HG02798 (cell line): Measurements from ENCODE around the gene C3orf70.
"Not testable (repeated sequence)": the region's sequence is repeated elsewhere in the genome, so short reads cannot be mapped to it uniquely, and the experiment has no call there.

Experiments used
- ATAC-seq: cut with Tn5 transposase; IDR thresholded peaks from one replicate; pipeline ENCODE4 v1.9.1; 2021; ENCODE audit warnings: mild to moderate bottlenecking; ENCODE audit not compliant: unreplicated experiment, poor library complexity

C3orf70 gene

DNA sequence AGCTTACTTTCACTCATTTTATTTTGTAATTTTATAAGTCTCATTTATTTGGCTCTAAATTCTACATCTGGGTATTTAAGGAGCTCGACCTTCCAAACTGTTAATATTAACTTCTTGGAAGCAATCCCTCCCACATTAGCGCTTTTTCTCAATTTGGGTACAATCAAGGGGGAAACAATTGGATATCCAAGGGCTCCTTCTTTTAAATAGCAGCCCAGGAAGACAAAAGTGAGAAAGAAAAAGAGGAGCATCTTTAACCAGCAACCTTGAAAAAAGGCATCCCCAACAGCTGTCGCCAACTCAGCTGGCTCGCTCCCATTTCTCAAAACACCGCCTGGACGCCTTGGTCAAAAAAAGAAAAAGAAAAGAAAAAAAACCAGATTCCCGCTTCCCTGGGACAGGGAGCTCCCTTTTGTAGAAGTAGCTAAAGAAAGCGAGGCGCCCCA, 873 bp downstream of the C3orf70 start:
- ATAC-seq = no peak

GRCh38 chr3:185151101-185151963, 1.5 kb downstream of the C3orf70 start:
- ATAC-seq = no peak

GRCh38 chr3:185150561-185150960, 2.3 kb downstream of the C3orf70 start:
- no peak for ATAC-seq

- ATAC-seq = no peak
Measured at GRCh38 chr3:185149591-185149990, 3.3 kb downstream of the C3orf70 start.

DNA sequence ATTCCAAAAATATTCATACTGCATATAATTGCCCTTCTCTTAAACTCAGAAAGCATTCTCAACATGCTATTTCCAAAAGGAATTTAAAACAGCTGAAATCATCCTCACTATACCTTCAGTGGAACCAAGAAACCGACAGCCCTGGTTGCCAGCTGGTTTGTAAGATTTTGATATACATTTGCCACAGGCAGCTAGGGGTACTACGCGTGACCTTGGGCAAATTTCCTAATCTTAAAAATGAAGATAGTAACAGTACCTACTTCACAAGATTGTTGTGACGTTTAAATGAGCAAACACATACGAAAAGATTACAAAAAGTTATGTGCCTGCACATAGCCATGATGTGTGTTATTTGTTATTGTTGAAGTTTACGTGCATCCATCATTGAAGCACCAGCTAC, 7.3 kb downstream of the C3orf70 start:
- no peak for ATAC-seq

- no peak for ATAC-seq
Measured at GRCh38 chr3:185144784-185145183, 8.1 kb downstream of the C3orf70 start.

DNA sequence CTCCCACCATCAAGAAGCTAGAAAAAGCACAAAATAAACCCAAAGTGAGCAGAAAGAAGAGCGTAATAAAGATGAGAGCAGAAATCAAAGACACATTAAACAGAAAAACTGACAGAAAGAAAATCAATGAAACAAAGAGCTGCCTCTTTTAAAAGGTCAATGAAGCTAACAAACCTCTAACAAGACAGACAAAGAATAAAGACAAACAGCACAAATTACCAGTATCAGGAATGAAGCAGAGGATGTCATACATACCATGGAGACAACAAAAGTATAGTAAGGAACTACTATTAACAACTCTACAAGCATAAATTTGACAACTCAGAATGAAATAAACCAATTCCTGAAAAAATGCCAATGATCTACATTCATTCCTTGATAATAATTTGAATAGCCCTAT, 15.0 kb downstream of the C3orf70 start:
- ATAC-seq = no peak

- no peak for ATAC-seq
Measured at GRCh38 chr3:185134509-185134908, 18.4 kb downstream of the C3orf70 start.

DNA sequence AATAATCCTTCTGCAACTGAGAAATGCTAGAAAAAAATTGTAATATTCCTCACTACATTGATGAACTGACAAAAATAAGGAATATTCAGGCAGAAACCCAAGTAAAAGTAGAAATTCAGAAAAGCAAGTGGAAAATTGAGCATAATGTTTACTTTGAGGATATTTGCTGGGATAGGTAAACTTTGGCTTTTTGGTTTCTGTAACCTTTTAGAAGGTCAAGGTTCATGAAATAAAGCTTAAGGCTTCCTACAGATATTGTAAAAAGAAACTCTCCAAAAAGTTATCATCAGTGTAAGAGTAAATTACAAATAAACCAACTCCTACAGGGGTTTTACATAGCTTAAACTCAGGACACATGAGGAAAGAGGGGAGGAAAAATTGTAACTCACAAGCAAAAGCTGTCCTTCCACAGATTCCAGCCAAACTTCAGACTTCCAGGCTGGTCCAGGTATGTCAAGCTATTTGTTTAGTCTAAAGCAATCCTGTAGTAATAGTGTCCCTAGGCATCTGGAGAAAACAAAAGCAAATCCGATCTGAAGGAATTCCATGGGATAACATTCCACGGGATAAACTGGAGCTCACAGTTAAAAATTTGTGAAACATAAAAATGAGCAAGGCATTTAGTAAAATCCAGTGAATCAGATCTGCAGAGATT, 21.1 kb downstream of the C3orf70 start:
- no peak for ATAC-seq

- ATAC-seq = no peak
Measured at GRCh38 chr3:185129083-185129482, 23.8 kb downstream of the C3orf70 start.

- no peak for ATAC-seq
Measured at GRCh38 chr3:185126201-185126600, 26.7 kb downstream of the C3orf70 start.

DNA sequence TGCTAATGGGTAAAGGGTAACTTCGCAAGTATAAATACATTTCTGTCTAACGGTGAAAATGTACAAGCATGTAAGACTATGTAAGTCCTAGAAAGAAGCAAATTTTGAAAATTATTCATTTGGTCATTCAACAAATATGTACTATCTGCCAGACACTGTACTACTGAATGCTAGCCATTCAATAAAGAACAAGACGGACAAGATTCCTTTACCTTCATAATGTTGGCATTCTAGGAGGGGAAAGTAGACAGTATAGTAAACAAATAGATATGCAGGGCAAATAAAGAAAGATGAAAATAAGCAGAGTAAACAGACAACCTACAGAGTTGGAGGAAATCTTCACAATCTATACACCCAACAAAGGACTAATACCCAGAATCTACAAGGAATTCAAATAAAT, 32.7 kb downstream of the C3orf70 start:
- ATAC-seq = no peak

DNA sequence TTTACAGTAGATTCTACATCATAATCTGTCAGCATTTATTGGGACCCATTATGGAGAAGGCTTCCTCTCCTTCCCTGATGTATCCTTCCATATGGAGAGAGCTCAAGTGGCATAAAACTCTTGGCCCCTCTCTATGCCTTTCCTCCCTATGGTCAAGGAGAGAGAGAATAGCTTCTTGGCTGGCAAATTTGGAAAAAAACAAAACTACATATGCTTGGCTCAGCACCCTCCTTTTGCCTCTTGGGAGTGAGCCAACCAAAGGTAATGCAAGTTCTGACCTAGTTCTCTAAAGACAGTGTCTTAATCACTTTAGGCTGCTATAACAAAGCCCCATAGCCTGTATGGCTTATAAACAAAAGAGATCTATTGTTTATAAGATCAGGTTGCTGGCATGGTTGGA, 37.5 kb downstream of the C3orf70 start:
- ATAC-seq = no peak

- ATAC-seq = no peak
Measured at GRCh38 chr3:185114756-185115155, 38.1 kb downstream of the C3orf70 start.

DNA sequence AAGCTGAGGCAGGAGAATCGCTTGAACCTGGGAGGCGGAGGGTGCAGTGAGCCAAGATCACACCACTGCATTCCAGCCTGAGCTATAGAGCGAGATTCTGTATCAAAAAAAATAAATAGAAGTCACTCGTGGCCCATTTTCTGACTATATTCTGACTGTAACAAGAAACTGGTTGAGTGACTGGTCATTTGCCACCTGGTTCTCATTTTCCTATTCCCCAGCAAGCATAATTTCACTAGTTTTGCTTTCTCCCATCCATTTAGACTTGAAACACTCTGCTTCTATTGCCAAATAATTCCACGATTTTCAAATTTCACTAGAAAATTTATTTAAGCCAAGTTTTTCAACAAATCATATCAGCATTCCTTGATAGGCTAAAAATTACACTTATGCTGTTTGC, 40.7 kb downstream of the C3orf70 start:
- no peak for ATAC-seq

DNA sequence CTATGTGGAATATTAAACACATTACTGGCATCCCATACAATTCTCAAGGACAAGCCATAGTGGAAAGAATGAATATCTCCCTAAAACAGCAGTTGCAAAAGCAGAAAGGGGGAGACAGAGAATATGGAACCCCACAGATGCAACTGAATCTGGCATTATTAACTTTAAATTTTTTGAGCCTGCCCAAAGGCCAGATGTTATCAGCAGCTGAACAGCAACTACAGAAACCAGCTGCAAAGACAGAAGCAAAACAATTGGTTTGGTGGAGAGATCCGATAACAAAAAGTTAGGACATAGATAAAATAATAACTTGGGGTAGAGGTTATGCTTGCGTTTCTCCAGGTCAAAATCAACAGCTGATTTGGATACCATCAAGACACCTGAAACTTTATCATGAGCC, 43.8 kb downstream of the C3orf70 start:
- ATAC-seq = not testable (repeated sequence)

DNA sequence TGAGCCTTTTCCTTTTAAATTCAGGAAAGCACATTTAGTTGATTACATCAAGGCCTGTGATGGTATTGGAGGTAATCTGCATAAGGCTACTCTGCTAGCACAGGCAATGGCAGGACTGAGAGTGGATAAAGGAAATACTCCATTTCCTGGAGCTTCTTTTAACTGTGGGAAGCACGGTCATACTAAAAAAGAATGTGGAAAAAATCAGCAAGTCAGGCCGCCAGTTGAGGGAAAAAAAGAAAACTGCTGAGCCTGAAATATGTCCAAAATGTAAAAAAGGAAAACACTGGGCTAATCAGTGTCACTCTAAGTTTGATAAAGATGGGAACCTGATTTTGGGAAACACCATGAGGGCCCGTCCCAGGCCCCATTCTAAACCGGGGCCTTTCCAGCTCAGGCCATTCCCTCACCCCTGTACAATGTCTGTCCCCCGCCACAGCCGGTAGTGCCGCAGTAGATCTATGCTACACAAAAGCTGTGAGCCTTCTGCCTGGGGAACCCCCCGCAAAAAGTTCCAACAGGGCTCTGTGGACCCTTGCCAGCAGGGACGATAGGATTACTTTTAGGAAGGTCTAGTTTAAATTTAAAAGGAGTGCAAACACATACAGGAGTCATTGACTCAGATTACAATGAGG, 46.5 kb downstream of the C3orf70 start:
- ATAC-seq = not testable (repeated sequence)

DNA sequence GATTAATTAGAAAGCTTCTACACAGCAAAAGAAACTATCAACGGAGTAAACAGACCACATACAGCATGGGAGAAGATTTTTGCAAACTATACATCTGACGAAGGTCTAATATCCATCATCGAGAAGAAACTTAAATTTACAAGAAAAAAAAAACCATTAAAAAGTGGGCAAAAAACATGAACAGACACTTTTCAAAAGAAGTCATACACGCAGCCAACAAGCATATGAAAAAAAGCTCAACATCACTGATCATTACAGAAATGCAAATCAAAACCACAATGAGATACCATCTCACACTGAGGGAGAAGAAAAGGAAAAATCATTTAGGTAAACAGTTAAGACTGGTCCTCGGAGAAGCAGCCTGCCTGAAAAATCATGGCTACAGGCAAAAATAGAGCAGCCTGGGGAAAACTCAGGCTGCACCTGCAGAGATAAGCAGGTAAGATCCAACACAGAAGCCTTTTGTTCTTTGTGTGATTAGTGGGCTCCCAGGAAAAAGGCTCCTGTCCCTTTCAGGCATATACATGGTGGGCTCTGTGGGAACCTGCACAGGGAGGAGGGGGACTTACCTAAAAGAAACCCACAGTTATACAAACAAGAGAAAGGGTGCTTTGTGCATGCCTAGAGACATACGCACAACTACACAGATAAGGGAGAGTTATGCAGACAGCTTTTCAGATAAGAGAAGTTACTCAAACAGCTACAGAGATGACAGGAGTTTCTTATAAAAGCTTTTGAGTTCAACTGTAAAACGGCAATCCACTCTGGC, 49.3 kb downstream of the C3orf70 start:
- ATAC-seq = no peak

- ATAC-seq = no peak
Measured at GRCh38 chr3:185094697-185095096, 58.2 kb downstream of the C3orf70 start.

DNA sequence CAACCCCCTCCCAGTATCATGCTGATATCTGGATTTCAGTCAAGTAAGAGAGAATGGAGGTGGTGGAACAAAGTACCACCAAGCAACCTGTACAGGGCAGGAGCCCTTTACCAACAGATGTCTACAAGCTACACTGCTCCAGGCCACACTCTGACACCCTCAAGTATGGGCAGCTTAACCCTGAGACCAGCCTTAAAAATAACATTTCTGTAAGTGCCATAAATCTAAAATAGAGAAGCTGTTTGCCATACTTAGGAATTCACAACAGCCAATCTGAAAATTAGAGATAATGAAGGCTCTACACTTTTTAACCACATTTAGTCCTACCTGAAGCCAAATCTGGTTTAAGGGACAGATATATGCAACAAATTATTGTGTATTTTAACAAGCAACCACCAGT, 59.7 kb downstream of the C3orf70 start:
- no peak for ATAC-seq

GRCh38 chr3:185090811-185091210, 62.0 kb downstream of the C3orf70 start:
- ATAC-seq = no peak
